ENCODE measurements around the gene FBL. TPM values are rescaled to one million over a fixed set of nuclear protein-coding genes. Genes with fewer than 3 reads are reported as not detected.
A peak's percentile ranks its signal among the peaks of the same experiment; 100 is the strongest.

FBL gene
- total and polyA plus RNA-seq, 2 of the 13 experiments (the other 11 are each of a cell fraction or from before 2014, with no cell fraction given), result 153 to 468 TPM

DNA sequence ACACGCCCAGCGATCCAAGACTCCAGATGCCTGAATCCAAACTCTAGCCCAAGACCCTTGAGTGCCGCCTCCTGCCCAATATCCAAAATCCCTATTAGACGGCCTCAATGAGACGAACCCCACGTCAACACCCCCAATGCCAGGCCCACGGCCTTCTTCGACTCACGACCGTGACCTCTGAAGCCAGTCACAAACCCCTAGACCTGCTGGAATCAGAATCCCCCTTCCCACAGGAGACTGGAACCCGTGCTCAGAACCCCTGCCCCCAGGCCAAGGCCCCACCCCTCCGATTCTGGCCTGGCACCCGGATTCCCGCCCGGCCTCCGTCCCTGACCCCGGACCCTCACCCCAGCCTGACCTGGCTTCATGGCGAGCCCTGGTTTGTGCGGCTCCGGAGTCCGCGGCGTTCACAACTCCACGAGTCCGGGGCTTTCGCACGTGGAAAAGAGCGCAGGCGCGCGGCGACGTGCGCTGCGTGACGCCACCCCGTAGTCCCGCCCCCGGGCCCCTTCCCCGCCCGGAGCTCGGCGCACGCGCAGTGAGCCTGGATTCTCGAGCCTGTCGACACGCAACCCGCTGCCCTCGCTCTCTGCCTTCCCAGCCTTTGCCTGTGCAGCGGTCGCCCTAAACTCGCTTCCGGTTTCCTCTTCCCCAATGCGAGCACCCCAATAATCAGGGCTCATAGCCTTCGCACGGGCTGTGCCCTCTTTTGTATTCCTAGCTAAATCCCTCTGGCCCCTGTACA lies at the start of gene FBL (continued):
- TF ChIP-seq, protein P1, sequence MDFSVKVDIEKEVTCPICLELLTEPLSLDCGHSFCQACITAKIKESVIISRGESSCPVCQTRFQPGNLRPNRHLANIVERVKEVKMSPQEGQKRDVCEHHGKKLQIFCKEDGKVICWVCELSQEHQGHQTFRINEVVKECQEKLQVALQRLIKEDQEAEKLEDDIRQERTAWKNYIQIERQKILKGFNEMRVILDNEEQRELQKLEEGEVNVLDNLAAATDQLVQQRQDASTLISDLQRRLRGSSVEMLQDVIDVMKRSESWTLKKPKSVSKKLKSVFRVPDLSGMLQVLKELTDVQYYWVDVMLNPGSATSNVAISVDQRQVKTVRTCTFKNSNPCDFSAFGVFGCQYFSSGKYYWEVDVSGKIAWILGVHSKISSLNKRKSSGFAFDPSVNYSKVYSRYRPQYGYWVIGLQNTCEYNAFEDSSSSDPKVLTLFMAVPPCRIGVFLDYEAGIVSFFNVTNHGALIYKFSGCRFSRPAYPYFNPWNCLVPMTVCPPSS (IDR thresholded peaks at IDR 0.05), result no peak
- TF ChIP-seq ZFP36L1 (CRISPR knock-in tag; IDR thresholded peaks at IDR 0.05) (no peak), NFE2 (CRISPR knock-in tag; IDR thresholded peaks at IDR 0.05) (no peak), YEATS4 (CRISPR knock-in tag; IDR thresholded peaks at IDR 0.05; ENCODE audit: borderline replicate concordance) (peak; percentile 78; the same call in 1 of the 2 replicates), ZFP37 (CRISPR knock-in tag; IDR thresholded peaks at IDR 0.05; ENCODE audit: borderline replicate concordance) (0 out of 2 replicates have a peak, but pooled peaks have one; percentile 58), EP300 (IDR thresholded peaks at IDR 0.05; ENCODE audit: low read depth in 2 of 2, low read length in 2 of 2) (no peak), EP300 (CRISPR knock-in tag; IDR thresholded peaks at IDR 0.05; ENCODE audit: borderline replicate concordance) (no peak), HNRNPUL1 (IDR thresholded peaks at IDR 0.05; ENCODE audit: low read depth, low read length) (no peak), LCORL (IDR thresholded peaks at IDR 0.05) (no peak), LCORL (CRISPR knock-in tag; IDR thresholded peaks at IDR 0.05) (0 out of 2 replicates have a peak, but pooled peaks have one; percentile 45), SP5 (CRISPR knock-in tag; IDR thresholded peaks at IDR 0.05; ENCODE audit: borderline replicate concordance, low read depth) (no peak), SMAD3 (CRISPR knock-in tag; IDR thresholded peaks at IDR 0.05) (no peak), ZBTB20 (CRISPR knock-in tag; IDR thresholded peaks at IDR 0.05; ENCODE audit: borderline replicate concordance, low read depth) (no peak; the same call in 1 of the 2 replicates), ZNF282 (IDR thresholded peaks at IDR 0.05; ENCODE audit: partially characterized antibody) (no peak), ZNF235 (CRISPR knock-in tag; IDR thresholded peaks at IDR 0.05; ENCODE audit: borderline replicate concordance) (no peak), HDAC1 (CRISPR knock-in tag; IDR thresholded peaks at IDR 0.05) (peak; percentile 78), ZNF230 (CRISPR knock-in tag; IDR thresholded peaks at IDR 0.05) (no peak), CCAR2 (optimal IDR thresholded peaks at IDR 0.05; ENCODE audit: low read depth, low read length) (no peak)
- TF ChIP-seq, protein P2, sequence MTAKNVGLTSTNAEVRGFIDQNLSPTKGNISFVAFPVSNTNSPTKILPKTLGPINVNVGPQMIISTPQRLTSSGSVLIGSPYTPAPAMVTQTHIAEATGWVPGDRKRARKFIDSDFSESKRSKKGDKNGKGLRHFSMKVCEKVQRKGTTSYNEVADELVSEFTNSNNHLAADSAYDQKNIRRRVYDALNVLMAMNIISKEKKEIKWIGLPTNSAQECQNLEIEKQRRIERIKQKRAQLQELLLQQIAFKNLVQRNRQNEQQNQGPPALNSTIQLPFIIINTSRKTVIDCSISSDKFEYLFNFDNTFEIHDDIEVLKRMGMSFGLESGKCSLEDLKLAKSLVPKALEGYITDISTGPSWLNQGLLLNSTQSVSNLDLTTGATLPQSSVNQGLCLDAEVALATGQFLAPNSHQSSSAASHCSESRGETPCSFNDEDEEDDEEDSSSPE (CRISPR knock-in tag; IDR thresholded peaks at IDR 0.05), result peak; percentile 70
- TF ChIP-seq, protein P3, sequence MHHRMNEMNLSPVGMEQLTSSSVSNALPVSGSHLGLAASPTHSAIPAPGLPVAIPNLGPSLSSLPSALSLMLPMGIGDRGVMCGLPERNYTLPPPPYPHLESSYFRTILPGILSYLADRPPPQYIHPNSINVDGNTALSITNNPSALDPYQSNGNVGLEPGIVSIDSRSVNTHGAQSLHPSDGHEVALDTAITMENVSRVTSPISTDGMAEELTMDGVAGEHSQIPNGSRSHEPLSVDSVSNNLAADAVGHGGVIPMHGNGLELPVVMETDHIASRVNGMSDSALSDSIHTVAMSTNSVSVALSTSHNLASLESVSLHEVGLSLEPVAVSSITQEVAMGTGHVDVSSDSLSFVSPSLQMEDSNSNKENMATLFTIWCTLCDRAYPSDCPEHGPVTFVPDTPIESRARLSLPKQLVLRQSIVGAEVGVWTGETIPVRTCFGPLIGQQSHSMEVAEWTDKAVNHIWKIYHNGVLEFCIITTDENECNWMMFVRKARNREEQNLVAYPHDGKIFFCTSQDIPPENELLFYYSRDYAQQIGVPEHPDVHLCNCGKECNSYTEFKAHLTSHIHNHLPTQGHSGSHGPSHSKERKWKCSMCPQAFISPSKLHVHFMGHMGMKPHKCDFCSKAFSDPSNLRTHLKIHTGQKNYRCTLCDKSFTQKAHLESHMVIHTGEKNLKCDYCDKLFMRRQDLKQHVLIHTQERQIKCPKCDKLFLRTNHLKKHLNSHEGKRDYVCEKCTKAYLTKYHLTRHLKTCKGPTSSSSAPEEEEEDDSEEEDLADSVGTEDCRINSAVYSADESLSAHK (CRISPR knock-in tag; IDR thresholded peaks at IDR 0.05; ENCODE audit: borderline replicate concordance), result no peak
- TF ChIP-seq, protein P4, sequence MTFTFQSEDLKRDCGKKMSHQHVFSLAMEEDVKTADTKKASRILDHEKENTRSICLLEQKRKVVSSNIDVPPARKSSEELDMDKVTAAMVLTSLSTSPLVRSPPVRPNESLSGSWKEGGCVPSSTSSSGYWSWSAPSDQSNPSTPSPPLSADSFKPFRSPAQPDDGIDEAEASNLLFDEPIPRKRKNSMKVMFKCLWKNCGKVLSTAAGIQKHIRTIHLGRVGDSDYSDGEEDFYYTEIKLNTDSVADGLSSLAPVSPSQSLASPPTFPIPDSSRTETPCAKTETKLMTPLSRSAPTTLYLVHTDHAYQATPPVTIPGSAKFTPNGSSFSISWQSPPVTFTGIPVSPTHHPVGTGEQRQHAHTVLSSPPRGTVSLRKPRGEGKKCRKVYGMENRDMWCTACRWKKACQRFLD (CRISPR knock-in tag; IDR thresholded peaks at IDR 0.05; ENCODE audit: borderline replicate concordance), result peak; percentile 53; the same call in 1 of the 2 replicates
